Thymus (tissue), 14 donors: ENCODE measurements around the gene ADPRS. TPM values are rescaled to one million over a fixed set of nuclear protein-coding genes. Genes with fewer than 3 reads are reported as not detected.
A peak's percentile ranks its signal among the peaks of the same experiment; 100 is the strongest.

Experiments used
- DNase-seq, 9 donors: peaks; one replicate each; pipeline ENCODE4 v3.0.0-alpha.2; 2013; ENCODE audit warnings: low spot score in 9 of 9, low read depth in 6 of 9, missing footprints in 1 of 9
- H3K27ac ChIP-seq, 2 donors: one replicate each; pipeline ENCODE4 v1.5.1; 2013; ENCODE audit warnings: control low read depth in 1 of 2, low read depth in 1 of 2, low read length in 1 of 2, mild to moderate bottlenecking in 1 of 2, moderate library complexity in 1 of 2
- H3K27me3 ChIP-seq, 2 donors: one replicate each; pipeline ENCODE4 v1.5.1; 2013; ENCODE audit warnings: low read length in 1 of 2; ENCODE audit not compliant: control insufficient read depth in 2 of 2, insufficient read depth in 1 of 2
- H3K36me3 ChIP-seq, 2 donors: one replicate each; pipeline ENCODE4 v1.5.1; 2013; ENCODE audit warnings: low read length in 1 of 2, mild to moderate bottlenecking in 1 of 2, moderate library complexity in 1 of 2; ENCODE audit not compliant: control insufficient read depth in 2 of 2, insufficient read depth in 2 of 2
- H3K4me1 ChIP-seq, 2 donors: one replicate each; pipeline ENCODE4 v1.5.1; 2013; ENCODE audit warnings: low read length in 2 of 2; ENCODE audit not compliant: control insufficient read depth in 2 of 2, insufficient read depth in 2 of 2
- H3K4me3 ChIP-seq, 2 donors: one replicate each; pipeline ENCODE4 v1.5.1; 2013; ENCODE audit warnings: low read length in 2 of 2, control low read depth in 1 of 2, mild to moderate bottlenecking in 1 of 2
- H3K9me3 ChIP-seq, 2 donors: one replicate each; pipeline ENCODE4 v1.5.1; 2013; ENCODE audit warnings: low read length in 1 of 2, mild to moderate bottlenecking in 1 of 2; ENCODE audit not compliant: control insufficient read depth in 2 of 2, insufficient read depth in 1 of 2
- WGBS: extraction: QIAGEN DNeasy Blood & Tissue Kit; methylation state at CpG from one replicate; pipeline ENCODE4 v1.1.7; 2013; 5-methylcytosine and 5-hydroxymethylcytosine counted together
- long read RNA-seq, 10 donors: transcript quantifications; one replicate each; lab custom pipeline, GENCODE V29; 2026
- polyA plus RNA-seq: library from polyadenylated mRNA; stranded (reverse); fragments of 200-250 nt; gene quantifications from one replicate; pipeline ENCODE4 v1.2.3, GENCODE V29; 2013
- total RNA-seq: library from RNA; stranded (reverse); fragments of 120-200 nt; gene quantifications from one replicate; pipeline ENCODE4 v1.2.4, GENCODE V29; 2013
- donor health status: healthy.

The ADPRS gene
- 32.2 TPM for total RNA-seq
- polyA plus RNA-seq, result 30.4 TPM
- long read RNA-seq, donor 1, partial matches to known transcripts, result 0 of 1 reads
- long read RNA-seq, donor 1, other reads (novel, unspliced or antisense), result 0 of 1 reads
- long read RNA-seq, donor 2, transcript ADPRHL2-201 (6 exons, 1,668 nt), result major isoform, 12 of 37 reads
- long read RNA-seq, donor 2, partial matches to known transcripts, result 25 of 37 reads
- long read RNA-seq, donor 2, other reads (novel, unspliced or antisense), result 0 of 37 reads
- long read RNA-seq, donor 3, transcript ADPRHL2-201 (6 exons, 1,668 nt), result major isoform, 19 of 71 reads
- long read RNA-seq, donor 3, partial matches to known transcripts, result 52 of 71 reads
- long read RNA-seq, donor 3, other reads (novel, unspliced or antisense), result 0 of 71 reads
- long read RNA-seq, donor 4, transcript ADPRHL2-201 (6 exons, 1,668 nt), result major isoform, 5 of 5 reads
- long read RNA-seq, donor 4, partial matches to known transcripts, result 0 of 5 reads
- long read RNA-seq, donor 4, other reads (novel, unspliced or antisense), result 0 of 5 reads
- long read RNA-seq, donor 5, transcript ADPRHL2-201 (6 exons, 1,668 nt), result major isoform, 29 of 68 reads
- long read RNA-seq, donor 5, partial matches to known transcripts, result 39 of 68 reads
- long read RNA-seq, donor 5, other reads (novel, unspliced or antisense), result 0 of 68 reads
- long read RNA-seq, donor 6, transcript ADPRHL2-201 (6 exons, 1,668 nt), result major isoform, 10 of 10 reads
- long read RNA-seq, donor 6, partial matches to known transcripts, result 0 of 10 reads
- long read RNA-seq, donor 6, other reads (novel, unspliced or antisense), result 0 of 10 reads
- long read RNA-seq, donor 7, transcript ADPRHL2-201 (6 exons, 1,668 nt), result major isoform, 7 of 38 reads
- long read RNA-seq, donor 7, partial matches to known transcripts, result 31 of 38 reads
- long read RNA-seq, donor 7, other reads (novel, unspliced or antisense), result 0 of 38 reads
- long read RNA-seq, donor 8, transcript ADPRHL2-201 (6 exons, 1,668 nt), result major isoform, 6 of 13 reads
- long read RNA-seq, donor 8, partial matches to known transcripts, result 7 of 13 reads
- long read RNA-seq, donor 8, other reads (novel, unspliced or antisense), result 0 of 13 reads
- long read RNA-seq, donor 9, transcript ADPRHL2-201 (6 exons, 1,668 nt), result major isoform, 5 of 11 reads
- long read RNA-seq, donor 9, partial matches to known transcripts, result 6 of 11 reads
- long read RNA-seq, donor 9, other reads (novel, unspliced or antisense), result 0 of 11 reads
- long read RNA-seq, donor 10, transcript ADPRHL2-201 (6 exons, 1,668 nt), result major isoform, 11 of 23 reads
- long read RNA-seq, donor 10, partial matches to known transcripts, result 12 of 23 reads
- long read RNA-seq, donor 10, other reads (novel, unspliced or antisense), result 0 of 23 reads

GRCh38 chr1:36088577-36089392 lies at the start of gene ADPRS:
Gene ADPRS (plus strand): TSS chr1:36088892. CDS start chr1:36088905, 13 bp downstream.
- Histone ChIP-seq H3K9me3 (no peaks in the 10 kb centered on the region), H3K36me3 (peaks cover 27 to 29% of the 10 kb centered on the region in 2 donors), H3K27ac (peak within 1 kb of the TSS; percentile 49 to 86), H3K4me3 (peak within 1 kb of the TSS; percentile 69 to 93), H3K4me1 (peaks cover 11 to 15% of the 10 kb centered on the region in 2 donors), H3K27me3 (peaks cover 6 to 22% of the 10 kb centered on the region in 2 donors)
- under 1% methylated on average over 84 of the region's 84 CpGs for WGBS
- peak; percentile 72 to 93 (median 83) for DNase-seq

GRCh38 chr1:36040238-36040637 lies 48.5 kb upstream of the ADPRS start:
- DNase-seq, result no peak
- H3K36me3 ChIP-seq, result peaks cover 3 to 24% of the 10 kb centered on the region in 2 donors
- 98% methylated on average over 2 of the region's 2 CpGs for WGBS
- H3K9me3 ChIP-seq, result no peaks in the 10 kb centered on the region
- H3K27me3 ChIP-seq, result no peaks in the 10 kb centered on the region
- H3K27ac ChIP-seq, result no peak overlapping the region
- no peaks in the 10 kb centered on the region for H3K4me1 ChIP-seq
- H3K4me3 ChIP-seq, result no peak overlapping the region

GRCh38 chr1:36051821-36052220 lies 36.9 kb upstream of the ADPRS start:
- peaks cover 2 to 9% of the 10 kb centered on the region in 2 donors for H3K36me3 ChIP-seq
- H3K4me1 ChIP-seq, result no peaks in the 10 kb centered on the region
- no peak overlapping the region for H3K4me3 ChIP-seq
- H3K27me3 ChIP-seq, result no peaks in the 10 kb centered on the region
- H3K9me3 ChIP-seq, result peaks cover 0 to 6% of the 10 kb centered on the region in 2 donors
- no peak overlapping the region for H3K27ac ChIP-seq
- DNase-seq, result no peak

- DNase-seq, result no peak
- no peaks in the 10 kb centered on the region for H3K9me3 ChIP-seq
- H3K4me1 ChIP-seq, result no peaks in the 10 kb centered on the region
- no peaks in the 10 kb centered on the region for H3K27me3 ChIP-seq
- no peak overlapping the region for H3K4me3 ChIP-seq
- no peak overlapping the region for H3K27ac ChIP-seq
- peaks cover 0 to 8% of the 10 kb centered on the region in 2 donors for H3K36me3 ChIP-seq
These were observed 34.7 kb upstream of the ADPRS start for GRCh38 chr1:36053978-36054377.

GRCh38 chr1:36055706-36056105 lies 33.0 kb upstream of the ADPRS start:
- Histone ChIP-seq H3K4me3 (no peak overlapping the region), H3K27ac (no peak overlapping the region), H3K4me1 (no peaks in the 10 kb centered on the region), H3K9me3 (no peaks in the 10 kb centered on the region), H3K27me3 (no peaks in the 10 kb centered on the region), H3K36me3 (peaks cover 0 to 8% of the 10 kb centered on the region in 2 donors)
- no peak for DNase-seq
- 97% methylated on average over 5 of the region's 5 CpGs for WGBS

- no peaks in the 10 kb centered on the region for H3K4me1 ChIP-seq
- no peaks in the 10 kb centered on the region for H3K9me3 ChIP-seq
- H3K4me3 ChIP-seq, result no peak overlapping the region
- no peaks in the 10 kb centered on the region for H3K36me3 ChIP-seq
- H3K27ac ChIP-seq, result no peak overlapping the region
- WGBS, result 98% methylated on average over 1 of the region's 1 CpG
- DNase-seq, result no peak
- no peaks in the 10 kb centered on the region for H3K27me3 ChIP-seq
These were observed 26.4 kb upstream of the ADPRS start for GRCh38 chr1:36062315-36062714.

- no peaks in the 10 kb centered on the region for H3K36me3 ChIP-seq
- no peak for DNase-seq
- no peak overlapping the region for H3K27ac ChIP-seq
- no peaks in the 10 kb centered on the region for H3K27me3 ChIP-seq
- no peaks in the 10 kb centered on the region for H3K9me3 ChIP-seq
- no peaks in the 10 kb centered on the region for H3K4me1 ChIP-seq
- H3K4me3 ChIP-seq, result no peak overlapping the region
These were observed 20.8 kb upstream of the ADPRS start for GRCh38 chr1:36067871-36068270.

- H3K9me3 ChIP-seq, result no peaks in the 10 kb centered on the region
- DNase-seq, result no peak
- whole genome bisulfite sequencing, result 97% methylated on average over 2 of the region's 2 CpGs
- no peaks in the 10 kb centered on the region for H3K4me1 ChIP-seq
- H3K4me3 ChIP-seq, result no peak overlapping the region
- no peaks in the 10 kb centered on the region for H3K36me3 ChIP-seq
- H3K27me3 ChIP-seq, result no peaks in the 10 kb centered on the region
- H3K27ac ChIP-seq, result no peak overlapping the region
These were observed 19.8 kb upstream of the ADPRS start for GRCh38 chr1:36068866-36069265.
